HG02763 (cell line): ENCODE measurements around the gene CDCA3.
"Not testable (repeated sequence)": the region's sequence is repeated elsewhere in the genome, so short reads cannot be mapped to it uniquely, and the experiment has no call there.

Experiments used
- ATAC-seq: cut with Tn5 transposase; IDR thresholded peaks from one replicate; pipeline ENCODE4 v1.9.1; 2021; ENCODE audit warnings: mild to moderate bottlenecking, moderate library complexity; ENCODE audit not compliant: unreplicated experiment

The CDCA3 gene

GRCh38 chr12:6851153-6851920 lies at the start of gene CDCA3:
TSS of gene CDCA3 (minus strand) at chr12:6851286. CDS start at chr12:6850952, 334 bp downstream.
- ATAC-seq = peak; percentile 50

GRCh38 chr12:6899837-6900519 lies 48.9 kb upstream of the CDCA3 start:
- ATAC-seq = no peak

- no peak for ATAC-seq
Measured at GRCh38 chr12:6899427-6899826, 48.3 kb upstream of the CDCA3 start.

GRCh38 chr12:6896846-6897435 lies 45.9 kb upstream of the CDCA3 start:
- no peak for ATAC-seq

DNA sequence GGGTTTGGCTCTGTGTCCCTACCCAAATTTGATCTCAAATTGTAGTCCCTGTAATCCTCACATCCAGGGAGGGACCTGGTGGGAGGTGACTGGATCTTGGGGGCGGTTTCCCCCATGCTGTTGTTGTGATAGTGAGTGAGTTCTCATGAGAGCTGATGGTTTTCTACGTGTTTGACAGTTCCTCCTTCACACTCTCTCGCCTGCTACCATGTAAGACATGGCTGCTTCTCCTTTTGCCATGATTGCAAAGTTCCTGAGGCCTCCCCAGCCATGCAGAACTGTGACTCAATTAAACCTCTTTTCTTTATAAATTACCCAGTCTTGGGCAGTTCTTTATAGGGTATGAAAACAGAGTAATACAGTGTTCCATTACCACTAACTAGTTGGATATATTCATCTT lies 43.2 kb upstream of the CDCA3 start:
- ATAC-seq = no peak

DNA sequence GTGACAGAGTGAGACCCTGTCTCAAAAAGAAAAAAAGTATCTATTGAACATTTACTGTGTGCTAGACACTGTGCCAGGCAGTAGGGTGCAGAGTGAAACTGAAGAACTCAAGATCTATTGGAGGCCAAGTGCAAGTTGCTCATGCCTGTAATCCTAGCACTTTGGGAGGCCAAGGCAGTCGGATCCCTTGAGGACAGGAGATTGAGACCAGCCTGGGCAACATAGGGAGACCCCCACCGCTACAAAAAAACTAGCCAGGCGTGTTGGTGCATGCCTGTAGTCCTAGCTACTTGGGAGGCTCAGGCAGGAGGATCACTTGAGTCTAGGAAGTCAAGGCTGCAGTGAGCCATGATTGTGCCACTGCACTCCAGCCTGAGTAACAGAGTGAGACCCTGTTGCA lies 41.6 kb upstream of the CDCA3 start:
- not testable (repeated sequence) for ATAC-seq

DNA sequence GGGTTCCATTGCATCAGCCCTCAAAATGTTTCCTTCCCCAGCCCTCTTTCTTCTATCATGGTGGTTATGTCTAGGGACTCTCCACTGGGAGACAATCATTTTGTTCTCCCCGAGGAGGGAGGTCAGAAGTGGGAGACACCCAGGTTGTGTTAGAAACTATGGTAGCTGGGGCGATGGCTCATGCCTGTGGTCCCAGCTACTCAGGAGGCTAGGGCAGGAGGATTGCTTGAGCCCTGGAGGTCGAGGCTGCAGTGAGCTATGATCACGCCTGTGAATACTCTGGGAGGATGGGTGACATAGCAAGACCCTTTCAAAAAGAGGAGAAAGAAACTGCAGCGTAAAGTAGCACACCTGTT lies 40.5 kb upstream of the CDCA3 start:
- ATAC-seq = no peak

DNA sequence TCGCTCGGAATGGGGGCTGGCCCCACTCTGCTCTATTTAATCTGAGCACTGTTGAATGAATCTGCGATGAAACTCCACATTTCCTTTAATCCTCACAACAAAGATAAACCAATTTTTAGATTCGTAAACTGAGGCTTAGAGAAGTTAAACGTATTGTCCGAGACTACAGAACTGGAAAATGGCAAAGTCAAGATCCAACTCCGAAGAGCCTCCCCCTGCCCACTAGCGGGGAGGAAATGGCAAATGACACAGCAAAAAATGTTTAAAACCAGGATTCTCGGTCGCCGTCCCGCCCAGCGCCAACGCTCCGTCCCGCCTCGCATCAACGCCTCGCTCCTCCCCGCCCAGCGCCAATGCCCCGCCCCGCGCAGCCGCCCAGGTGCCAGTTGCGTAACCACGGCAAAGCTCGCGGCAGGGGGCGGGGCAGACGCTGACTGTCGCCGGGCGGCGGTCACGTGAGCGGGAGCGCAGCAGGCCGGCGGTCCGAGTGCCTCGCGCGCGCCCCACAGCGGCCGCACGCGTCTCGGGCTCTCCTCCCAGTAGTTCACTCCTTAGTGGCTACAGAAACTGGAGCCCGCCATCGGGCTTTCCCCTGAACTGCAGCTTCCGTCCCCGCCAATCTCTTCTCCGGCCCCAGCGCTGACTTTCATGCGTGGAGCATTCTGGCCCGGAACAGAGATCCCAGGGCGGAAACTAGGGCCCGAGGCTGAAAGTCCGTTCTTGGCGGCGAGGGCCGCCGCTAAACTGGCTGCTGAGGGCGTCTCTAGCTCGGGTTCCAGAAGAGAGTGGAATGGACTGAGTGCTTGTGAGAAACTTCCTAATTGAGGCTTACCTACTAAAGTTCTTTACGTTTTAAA lies 39.9 kb upstream of the CDCA3 start:
- peak; percentile 90 for ATAC-seq

- not testable (repeated sequence) for ATAC-seq
Measured at GRCh38 chr12:6889775-6890573, 38.9 kb upstream of the CDCA3 start.

GRCh38 chr12:6888794-6889193 lies 37.7 kb upstream of the CDCA3 start:
- ATAC-seq = not testable (repeated sequence)

- ATAC-seq = no peak
Measured at GRCh38 chr12:6888360-6888759, 37.3 kb upstream of the CDCA3 start.

DNA sequence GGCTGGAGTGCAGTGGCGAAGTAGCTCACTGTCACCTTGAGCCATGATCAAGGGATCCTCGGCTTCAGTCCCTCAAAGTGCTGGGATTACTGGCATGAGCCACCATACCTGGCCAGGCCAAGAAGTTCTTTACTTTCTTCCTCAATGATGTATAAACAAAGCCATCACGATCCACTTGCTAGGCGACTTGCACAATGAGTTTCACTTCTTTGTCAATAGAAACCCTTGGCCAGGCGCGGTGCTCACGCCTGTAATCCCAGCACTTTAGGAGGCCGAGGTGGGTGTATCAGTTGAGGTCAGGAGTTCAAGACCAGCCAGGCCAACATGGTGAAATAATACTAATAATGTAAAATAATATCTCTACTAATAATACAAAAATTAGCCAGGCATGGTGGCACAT lies 36.4 kb upstream of the CDCA3 start:
- ATAC-seq = no peak

DNA sequence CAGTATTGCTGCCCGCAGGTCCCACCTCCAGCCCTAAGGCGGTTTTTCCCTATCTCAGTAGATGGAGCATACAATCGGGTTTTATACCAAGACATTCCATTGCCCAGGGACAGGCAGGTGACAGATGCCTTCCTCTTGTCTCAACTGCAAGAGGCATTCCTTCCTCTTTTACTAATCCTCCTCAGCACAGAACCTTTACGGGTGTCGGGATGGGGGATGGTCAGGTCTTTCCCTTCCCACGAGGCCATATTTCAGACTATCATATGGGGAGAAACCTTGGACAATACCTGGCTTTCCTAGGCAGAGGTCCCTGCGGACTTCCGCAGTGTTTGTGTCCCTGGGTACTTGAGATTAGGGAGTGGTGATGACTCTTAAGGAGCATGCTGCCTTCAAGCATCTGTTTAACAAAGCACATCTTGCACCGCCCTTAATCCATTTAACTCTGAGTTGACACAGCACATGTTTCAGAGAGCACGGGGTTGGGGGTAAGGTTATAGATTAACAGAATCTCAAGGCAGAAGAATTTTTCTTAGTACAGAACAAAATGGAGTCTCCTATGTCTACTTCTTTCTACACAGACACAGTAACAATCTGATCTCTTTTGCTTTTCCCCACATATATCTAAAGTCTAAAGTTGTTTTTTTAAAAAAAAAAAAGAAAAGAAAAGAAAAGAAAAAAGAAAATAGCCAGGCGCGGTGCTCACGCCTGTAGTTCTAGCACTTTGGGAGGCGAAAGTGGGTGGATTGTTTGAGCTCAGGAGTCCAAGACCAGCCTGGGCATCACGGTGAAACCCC lies 35.3 kb upstream of the CDCA3 start:
- ATAC-seq = not testable (repeated sequence)

DNA sequence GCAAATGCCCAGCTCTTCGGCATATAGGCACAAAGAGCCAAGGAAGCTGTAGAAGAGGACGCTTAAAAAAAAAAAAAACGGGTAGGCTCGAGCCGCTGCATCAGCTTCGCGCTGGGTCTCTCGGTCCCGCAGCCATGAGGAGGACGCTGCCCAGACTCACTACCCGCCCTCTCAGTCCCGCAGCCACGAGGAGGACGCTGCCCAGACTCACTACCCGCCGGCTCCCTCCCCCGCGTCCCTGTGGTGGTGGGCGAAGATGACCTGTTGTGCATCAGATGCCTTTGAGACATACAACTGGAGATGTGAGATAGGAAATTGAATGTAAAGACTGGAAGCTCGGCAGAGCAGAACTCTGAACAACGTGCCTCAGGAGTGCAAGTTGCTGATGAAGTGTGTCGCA lies 33.5 kb upstream of the CDCA3 start:
- ATAC-seq = no peak

DNA sequence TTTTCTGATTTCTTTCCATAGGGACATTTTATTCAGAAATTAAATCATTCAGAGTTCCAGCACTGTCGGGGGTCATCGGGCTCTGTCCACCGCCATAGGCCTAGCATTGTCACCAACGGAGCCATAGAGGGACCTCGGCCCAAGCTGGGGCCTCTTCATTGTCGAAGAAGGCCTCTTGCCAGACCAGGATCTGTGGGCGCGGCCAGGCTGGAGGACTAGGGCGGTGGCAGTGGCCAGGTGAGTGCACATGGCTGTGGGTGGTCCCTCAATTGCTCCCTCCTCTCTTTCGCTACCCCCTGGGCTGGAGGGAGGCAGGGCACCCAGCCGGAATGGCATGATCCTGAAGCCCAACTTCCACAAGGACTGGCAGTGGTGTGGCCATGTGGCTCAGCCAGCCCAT lies 32.6 kb upstream of the CDCA3 start:
- no peak for ATAC-seq

GRCh38 chr12:6883252-6883651 lies 32.2 kb upstream of the CDCA3 start:
- no peak for ATAC-seq

DNA sequence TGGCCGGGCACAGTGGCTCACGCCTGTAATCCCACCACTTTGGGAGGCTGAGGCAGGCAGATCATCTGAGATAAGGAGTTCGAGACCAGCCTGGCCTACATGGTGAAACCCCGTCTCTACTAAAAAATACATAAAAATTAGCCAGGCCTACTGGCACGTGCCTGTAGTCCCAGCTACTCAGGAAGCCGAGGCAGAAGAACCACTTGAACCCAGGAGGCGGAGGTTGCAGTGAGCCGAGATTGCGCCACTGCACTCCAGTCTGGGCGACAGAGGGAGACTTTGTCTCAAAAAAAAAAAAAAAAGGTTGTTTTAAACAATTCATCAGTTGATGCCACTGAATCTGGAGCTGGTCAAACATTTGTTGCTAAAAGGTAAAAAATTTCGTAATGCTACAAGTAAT lies 28.7 kb upstream of the CDCA3 start:
- not testable (repeated sequence) for ATAC-seq

DNA sequence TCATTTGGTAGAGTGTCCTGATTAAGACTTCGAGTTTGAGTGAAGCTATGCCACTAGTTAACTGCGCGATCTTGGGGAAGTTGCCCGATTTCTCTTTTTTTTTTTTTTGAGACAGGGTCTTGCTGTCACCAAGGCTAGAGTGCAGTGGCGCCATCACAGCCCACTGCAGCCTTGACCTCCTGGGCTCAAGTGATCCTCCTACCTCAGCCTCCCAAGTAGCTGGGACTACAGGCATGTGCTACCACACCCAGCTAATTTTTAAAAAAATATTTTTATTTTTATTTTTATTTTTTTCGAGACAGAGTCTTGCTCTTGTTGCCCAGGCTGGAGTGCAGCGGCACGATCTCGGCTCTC lies 22.9 kb upstream of the CDCA3 start:
- not testable (repeated sequence) for ATAC-seq

- peak; percentile 68 for ATAC-seq
Measured at GRCh38 chr12:6873094-6874014, 22.3 kb upstream of the CDCA3 start, which contains the start of gene SPSB2. TSS of gene SPSB2 (minus strand) at chr12:6873303. CDS start at chr12:6872901, 402 bp downstream.
